GM15510 (cell line): ENCODE measurements around the gene CASQ1.

Experiments used
- POLR2A ChIP-seq: IDR thresholded peaks from 3 replicates; pipeline ENCODE4 v1.6.1; 2011; ENCODE audit warnings: borderline replicate concordance; ENCODE audit not compliant: insufficient read length; ENCODE audit errors: extremely low read depth

Gene CASQ1

GRCh38 chr1:160162931-160163330, 27.4 kb upstream of the CASQ1 start:
- no peak for TF ChIP-seq POLR2A

GRCh38 chr1:160163615-160164014, 26.8 kb upstream of the CASQ1 start:
- no peak for TF ChIP-seq POLR2A

GRCh38 chr1:160164121-160164520, 26.3 kb upstream of the CASQ1 start:
- no peak for TF ChIP-seq POLR2A

GRCh38 chr1:160166166-160166868, 24.1 kb upstream of the CASQ1 start:
- no peak for TF ChIP-seq POLR2A

- no peak for TF ChIP-seq POLR2A
These were observed 23.3 kb upstream of the CASQ1 start for GRCh38 chr1:160167056-160167455.

- TF ChIP-seq POLR2A: no peak
These were observed 22.8 kb upstream of the CASQ1 start for GRCh38 chr1:160167580-160167979.

GRCh38 chr1:160168016-160168415, 22.4 kb upstream of the CASQ1 start:
- no peak for TF ChIP-seq POLR2A

- no peak for TF ChIP-seq POLR2A
These were observed 21.6 kb upstream of the CASQ1 start for GRCh38 chr1:160168609-160169369.

- TF ChIP-seq POLR2A: no peak
These were observed 20.6 kb upstream of the CASQ1 start for GRCh38 chr1:160169553-160170399.

- TF ChIP-seq POLR2A: no peak
These were observed 19.0 kb upstream of the CASQ1 start for GRCh38 chr1:160171354-160171753.

- TF ChIP-seq POLR2A: no peak
These were observed 18.4 kb upstream of the CASQ1 start for GRCh38 chr1:160171980-160172379.

GRCh38 chr1:160177231-160177630, 13.1 kb upstream of the CASQ1 start:
- TF ChIP-seq POLR2A: no peak

GRCh38 chr1:160177667-160178066, 12.7 kb upstream of the CASQ1 start:
- TF ChIP-seq POLR2A: no peak

- TF ChIP-seq POLR2A: no peak
These were observed 11.6 kb upstream of the CASQ1 start for GRCh38 chr1:160178731-160179130.

- no peak for TF ChIP-seq POLR2A
These were observed 11.0 kb upstream of the CASQ1 start for GRCh38 chr1:160179336-160179735.
